ENCODE measurements around the gene ECD. TPM values are rescaled to one million over a fixed set of nuclear protein-coding genes. Genes with fewer than 3 reads are reported as not detected.

ECD gene
- total and polyA plus RNA-seq, 10 of the 15 experiments (the other 5 are each of a cell fraction or from before 2014, with no cell fraction given), result 27.3 to 61.6 (median 44.0) TPM

DNA sequence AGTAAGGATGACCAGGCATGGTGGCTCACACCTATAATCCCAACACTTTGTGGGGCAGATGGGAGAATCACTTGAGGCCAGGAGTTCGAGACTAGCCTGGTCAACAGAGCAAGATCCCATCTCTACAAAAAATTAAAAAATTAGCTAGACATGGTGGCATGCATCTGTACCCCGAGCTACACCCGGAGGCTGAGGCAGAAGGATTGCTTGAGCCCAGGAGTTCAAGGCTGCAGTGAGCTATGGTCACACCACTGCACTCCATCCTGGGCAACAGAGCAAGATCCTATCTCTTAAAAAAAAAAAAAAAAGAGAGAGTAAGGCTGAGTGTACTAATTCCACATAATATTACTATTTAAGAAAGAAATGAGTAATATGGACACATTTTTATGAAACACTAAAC, 75.0 kb downstream of the ECD start:
- DNase-seq (ENCODE audit: low read depth, low spot score) (no peak), ATAC-seq (no peak), FAIRE-seq (no peak)
- peak overlapping the region; percentile 51 for H3K4me2 ChIP-seq (ENCODE audit: control insufficient read depth, insufficient read depth)
- peaks cover 1 to 3% of the 10 kb centered on the region in 2 experiments; a peak in 1 of 4 replicates for H3K36me3 ChIP-seq (ENCODE audit: control insufficient read depth in 2 of 2, insufficient read depth in 2 of 2, low read length in 1 of 2)
- BruUV-seq (replicated peaks), result no TSS peak
- no peak overlapping the region for H2AFZ ChIP-seq (ENCODE audit: control insufficient read depth, low read depth, low read length)
- intact Hi-C loops (cut with micrococcal nuclease; ENCODE audit: unreplicated experiment), result no loop called here
- H3K4me3 ChIP-seq, result 0 out of 2 replicates have a peak overlapping the region, but pooled peaks have one; percentile 63
- TF ChIP-seq, protein P1, sequence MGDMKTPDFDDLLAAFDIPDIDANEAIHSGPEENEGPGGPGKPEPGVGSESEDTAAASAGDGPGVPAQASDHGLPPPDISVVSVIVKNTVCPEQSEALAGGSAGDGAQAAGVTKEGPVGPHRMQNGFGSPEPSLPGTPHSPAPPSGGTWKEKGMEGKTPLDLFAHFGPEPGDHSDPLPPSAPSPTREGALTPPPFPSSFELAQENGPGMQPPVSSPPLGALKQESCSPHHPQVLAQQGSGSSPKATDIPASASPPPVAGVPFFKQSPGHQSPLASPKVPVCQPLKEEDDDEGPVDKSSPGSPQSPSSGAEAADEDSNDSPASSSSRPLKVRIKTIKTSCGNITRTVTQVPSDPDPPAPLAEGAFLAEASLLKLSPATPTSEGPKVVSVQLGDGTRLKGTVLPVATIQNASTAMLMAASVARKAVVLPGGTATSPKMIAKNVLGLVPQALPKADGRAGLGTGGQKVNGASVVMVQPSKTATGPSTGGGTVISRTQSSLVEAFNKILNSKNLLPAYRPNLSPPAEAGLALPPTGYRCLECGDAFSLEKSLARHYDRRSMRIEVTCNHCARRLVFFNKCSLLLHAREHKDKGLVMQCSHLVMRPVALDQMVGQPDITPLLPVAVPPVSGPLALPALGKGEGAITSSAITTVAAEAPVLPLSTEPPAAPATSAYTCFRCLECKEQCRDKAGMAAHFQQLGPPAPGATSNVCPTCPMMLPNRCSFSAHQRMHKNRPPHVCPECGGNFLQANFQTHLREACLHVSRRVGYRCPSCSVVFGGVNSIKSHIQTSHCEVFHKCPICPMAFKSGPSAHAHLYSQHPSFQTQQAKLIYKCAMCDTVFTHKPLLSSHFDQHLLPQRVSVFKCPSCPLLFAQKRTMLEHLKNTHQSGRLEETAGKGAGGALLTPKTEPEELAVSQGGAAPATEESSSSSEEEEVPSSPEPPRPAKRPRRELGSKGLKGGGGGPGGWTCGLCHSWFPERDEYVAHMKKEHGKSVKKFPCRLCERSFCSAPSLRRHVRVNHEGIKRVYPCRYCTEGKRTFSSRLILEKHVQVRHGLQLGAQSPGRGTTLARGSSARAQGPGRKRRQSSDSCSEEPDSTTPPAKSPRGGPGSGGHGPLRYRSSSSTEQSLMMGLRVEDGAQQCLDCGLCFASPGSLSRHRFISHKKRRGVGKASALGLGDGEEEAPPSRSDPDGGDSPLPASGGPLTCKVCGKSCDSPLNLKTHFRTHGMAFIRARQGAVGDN (IDR thresholded peaks at IDR 0.05), result no peak
- TF ChIP-seq ZBED1 (IDR thresholded peaks at IDR 0.05; ENCODE audit: borderline replicate concordance) (no peak), SMAD1 (IDR thresholded peaks at IDR 0.05; ENCODE audit: low read depth, partially characterized antibody) (no peak), POLR2AphosphoS2 (IDR thresholded peaks at IDR 0.05; ENCODE audit: low read depth, low read length) (no peak), ZNF217 (IDR thresholded peaks at IDR 0.05) (no peak), EZH2 (IDR thresholded peaks at IDR 0.05; ENCODE audit: borderline replicate concordance, control insufficient read depth, low read depth, low read length) (no peak), MTA3 (IDR thresholded peaks at IDR 0.05; ENCODE audit: borderline replicate concordance, low read length) (no peak), IKZF2 (IDR thresholded peaks at IDR 0.05) (no peak), EED (IDR thresholded peaks at IDR 0.05; ENCODE audit: low read depth) (no peak), NR2C2 (IDR thresholded peaks at IDR 0.05; ENCODE audit: borderline replicate concordance, control insufficient read depth, insufficient read length, low read depth) (no peak), STAT3 (IDR thresholded peaks at IDR 0.05; ENCODE audit: low read depth, low read length) (no peak), CBX5 (IDR thresholded peaks at IDR 0.05; ENCODE audit: low read depth) (no peak)
- TF ChIP-seq, protein P2, sequence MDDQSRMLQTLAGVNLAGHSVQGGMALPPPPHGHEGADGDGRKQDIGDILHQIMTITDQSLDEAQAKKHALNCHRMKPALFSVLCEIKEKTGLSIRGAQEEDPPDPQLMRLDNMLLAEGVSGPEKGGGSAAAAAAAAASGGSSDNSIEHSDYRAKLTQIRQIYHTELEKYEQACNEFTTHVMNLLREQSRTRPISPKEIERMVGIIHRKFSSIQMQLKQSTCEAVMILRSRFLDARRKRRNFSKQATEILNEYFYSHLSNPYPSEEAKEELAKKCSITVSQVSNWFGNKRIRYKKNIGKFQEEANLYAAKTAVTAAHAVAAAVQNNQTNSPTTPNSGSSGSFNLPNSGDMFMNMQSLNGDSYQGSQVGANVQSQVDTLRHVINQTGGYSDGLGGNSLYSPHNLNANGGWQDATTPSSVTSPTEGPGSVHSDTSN (IDR thresholded peaks at IDR 0.05; ENCODE audit: insufficient replicate concordance, low read depth, low read length), result no peak
- TF ChIP-seq, protein P3, sequence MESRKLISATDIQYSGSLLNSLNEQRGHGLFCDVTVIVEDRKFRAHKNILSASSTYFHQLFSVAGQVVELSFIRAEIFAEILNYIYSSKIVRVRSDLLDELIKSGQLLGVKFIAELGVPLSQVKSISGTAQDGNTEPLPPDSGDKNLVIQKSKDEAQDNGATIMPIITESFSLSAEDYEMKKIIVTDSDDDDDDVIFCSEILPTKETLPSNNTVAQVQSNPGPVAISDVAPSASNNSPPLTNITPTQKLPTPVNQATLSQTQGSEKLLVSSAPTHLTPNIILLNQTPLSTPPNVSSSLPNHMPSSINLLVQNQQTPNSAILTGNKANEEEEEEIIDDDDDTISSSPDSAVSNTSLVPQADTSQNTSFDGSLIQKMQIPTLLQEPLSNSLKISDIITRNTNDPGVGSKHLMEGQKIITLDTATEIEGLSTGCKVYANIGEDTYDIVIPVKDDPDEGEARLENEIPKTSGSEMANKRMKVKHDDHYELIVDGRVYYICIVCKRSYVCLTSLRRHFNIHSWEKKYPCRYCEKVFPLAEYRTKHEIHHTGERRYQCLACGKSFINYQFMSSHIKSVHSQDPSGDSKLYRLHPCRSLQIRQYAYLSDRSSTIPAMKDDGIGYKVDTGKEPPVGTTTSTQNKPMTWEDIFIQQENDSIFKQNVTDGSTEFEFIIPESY (IDR thresholded peaks at IDR 0.05), result no peak
- ChIA-PET RAD21 (ENCODE audit: unreplicated experiment) (interaction anchor here (5.0 to 5.7 kb wide), 2 partner anchors 10 to 15 kb away, joined by 44 to 90 read pairs; no protein-coding TSS in a partner anchor), POLR2A (interaction anchor here (0.6 to 7.0 kb wide), 8 partner anchors 13 to 586 kb away, joined by 3 to 47 read pairs (median 4); partner anchors contain the start of genes ECD and FAM149B1), SMC1A (ENCODE audit: uncharacterized antibody, unreplicated experiment) (interaction anchor here (0.7 to 7.6 kb wide), 8 partner anchors 9 to 66 kb away, joined by 3 to 114 read pairs (median 10); partner anchors contain the start of gene NUDT13), CTCF (interaction anchor here (0.8 to 9.6 kb wide), 5 partner anchors 10 to 76 kb away, joined by 3 to 110 read pairs (median 11); no protein-coding TSS in a partner anchor)
- peaks cover 19% of the 10 kb centered on the region for H3K4me1 ChIP-seq (ENCODE audit: control insufficient read depth, insufficient read depth, low read length)
- no peak overlapping the region for H3K27ac ChIP-seq (ENCODE audit: control insufficient read depth, insufficient read depth)
- no peaks in the 10 kb centered on the region for H3K9me3 ChIP-seq (replicated peaks; ENCODE audit: control insufficient read depth, insufficient read depth, low read length)
- no peak overlapping the region for H3K9ac ChIP-seq (ENCODE audit: control insufficient read depth, insufficient read depth, low read length)
- H3K79me2 ChIP-seq (ENCODE audit: control insufficient read depth, insufficient read depth, low read length), result peaks cover 86% of the 10 kb centered on the region
- WGBS (ENCODE audit: insufficient coverage, insufficient replicate concordance, low lambda C conversion rate, missing lambda C conversion rate), result 100% methylated on average over 3 of the region's 3 CpGs
- H4K20me1 ChIP-seq (ENCODE audit: control insufficient read depth, insufficient read depth), result peaks cover 6% of the 10 kb centered on the region; the same call in 1 of the 2 replicates
- in situ Hi-C loops (cut with MboI), result no loop called here
- no peaks in the 10 kb centered on the region for H3K27me3 ChIP-seq (replicated peaks in 1 of 2; ENCODE audit: control insufficient read depth in 2 of 2, insufficient read depth in 2 of 2, low read length in 1 of 2)
